HG03354 (cell line): ENCODE data around the gene HDX.
"Not testable (repeated sequence)": the region's sequence is repeated elsewhere in the genome, so short reads cannot be mapped to it uniquely, and the experiment has no call there.

Source experiments
- ATAC-seq: cut with Tn5 transposase; IDR thresholded peaks from one replicate; pipeline ENCODE4 v1.9.1; 2021; ENCODE audit warnings: mild to moderate bottlenecking; ENCODE audit not compliant: unreplicated experiment, poor library complexity, severe bottlenecking

Gene HDX, protein sequence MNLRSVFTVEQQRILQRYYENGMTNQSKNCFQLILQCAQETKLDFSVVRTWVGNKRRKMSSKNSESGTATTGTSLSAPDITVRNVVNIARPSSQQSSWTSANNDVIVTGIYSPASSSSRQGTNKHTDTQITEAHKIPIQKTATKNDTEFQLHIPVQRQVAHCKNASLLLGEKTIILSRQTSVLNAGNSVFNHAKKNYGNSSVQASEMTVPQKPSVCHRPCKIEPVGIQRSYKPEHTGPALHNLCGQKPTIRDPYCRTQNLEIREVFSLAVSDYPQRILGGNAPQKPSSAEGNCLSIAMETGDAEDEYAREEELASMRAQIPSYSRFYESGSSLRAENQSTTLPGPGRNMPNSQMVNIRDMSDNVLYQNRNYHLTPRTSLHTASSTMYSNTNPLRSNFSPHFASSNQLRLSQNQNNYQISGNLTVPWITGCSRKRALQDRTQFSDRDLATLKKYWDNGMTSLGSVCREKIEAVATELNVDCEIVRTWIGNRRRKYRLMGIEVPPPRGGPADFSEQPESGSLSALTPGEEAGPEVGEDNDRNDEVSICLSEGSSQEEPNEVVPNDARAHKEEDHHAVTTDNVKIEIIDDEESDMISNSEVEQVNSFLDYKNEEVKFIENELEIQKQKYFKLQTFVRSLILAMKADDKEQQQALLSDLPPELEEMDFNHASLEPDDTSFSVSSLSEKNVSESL

DNA sequence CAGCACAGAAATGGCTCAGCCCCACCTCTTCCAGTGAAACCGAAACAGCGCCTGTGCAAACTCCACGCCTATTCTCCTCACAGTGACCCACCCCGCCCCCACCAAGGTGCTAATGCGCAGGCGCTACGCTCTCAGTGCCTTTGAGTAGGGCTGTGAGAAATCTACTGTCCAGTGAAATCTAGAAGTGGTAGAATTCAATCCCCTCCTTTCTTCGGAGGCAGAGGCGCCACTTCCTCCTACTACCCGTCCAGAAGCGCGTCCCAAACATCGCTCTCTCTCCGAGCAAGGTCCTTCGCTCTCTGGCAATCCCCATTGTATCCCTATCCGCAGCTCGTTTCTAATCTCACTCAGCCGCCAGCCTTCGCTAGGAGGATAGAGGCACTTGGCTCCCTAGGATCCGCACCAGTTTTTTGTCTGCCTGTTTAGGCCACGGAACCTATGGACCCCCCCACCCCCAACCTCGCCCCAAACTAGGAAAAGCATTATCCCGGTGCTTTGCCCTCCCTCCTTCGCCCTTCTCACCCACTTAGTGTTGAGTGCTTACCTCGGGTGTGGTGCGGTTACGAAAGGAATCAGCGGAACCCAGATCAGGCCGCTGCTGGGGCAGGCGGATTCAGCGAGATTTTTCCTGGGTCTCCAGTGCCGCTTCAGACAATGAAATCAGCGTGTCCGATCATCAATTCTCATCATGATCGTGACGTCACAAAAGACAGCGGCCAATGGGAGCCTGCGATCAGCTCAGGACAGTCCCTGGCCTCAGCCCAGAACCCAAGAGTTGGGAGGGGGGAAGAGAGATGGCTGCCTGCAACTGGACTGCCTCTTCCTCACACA, at the start of gene HDX:
HDX (minus strand) TSS at position 656 of the 831 bp plus-strand sequence. CDS start 27,056 bp downstream, outside the sequence.
- peak; percentile 92 for ATAC-seq

DNA sequence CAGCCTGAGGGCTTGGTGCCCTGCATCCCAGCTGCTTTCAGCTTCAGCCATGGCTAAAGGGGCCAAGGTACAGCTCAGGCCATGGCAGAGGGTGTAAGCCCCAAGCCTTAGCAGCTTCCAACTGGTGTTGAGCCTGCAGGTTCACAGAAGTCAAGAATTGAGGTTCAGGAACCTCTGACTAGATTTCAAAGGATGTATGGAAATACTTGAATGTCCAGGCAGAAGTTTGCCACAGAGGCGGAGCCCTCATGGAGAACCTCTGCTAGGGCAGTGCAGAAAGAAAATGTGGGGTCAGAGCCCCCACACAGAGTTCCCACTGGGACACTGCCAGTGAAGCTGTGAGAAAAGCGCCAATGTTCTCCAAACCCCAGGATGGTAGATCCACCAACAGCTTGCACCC, 39.1 kb upstream of the HDX start:
- ATAC-seq = not testable (repeated sequence)

DNA sequence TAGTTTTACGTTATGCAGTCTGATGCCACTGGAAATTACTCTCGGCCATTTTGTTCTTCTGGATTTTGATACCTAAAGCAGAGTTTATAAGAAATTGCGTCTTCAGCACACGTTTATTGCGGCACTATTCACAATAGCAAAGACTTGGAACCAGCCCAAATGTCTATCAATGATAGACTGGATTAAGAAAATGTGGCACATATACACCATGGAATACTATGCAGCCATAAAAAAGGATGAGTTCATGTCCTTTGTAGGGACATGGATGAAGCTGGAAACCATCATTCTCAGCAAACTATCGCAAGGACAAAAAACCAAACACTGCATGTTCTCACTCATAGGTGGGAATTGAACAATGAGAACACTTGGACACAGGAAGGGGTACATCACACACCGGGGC, 35.4 kb upstream of the HDX start:
- not testable (repeated sequence) for ATAC-seq

DNA sequence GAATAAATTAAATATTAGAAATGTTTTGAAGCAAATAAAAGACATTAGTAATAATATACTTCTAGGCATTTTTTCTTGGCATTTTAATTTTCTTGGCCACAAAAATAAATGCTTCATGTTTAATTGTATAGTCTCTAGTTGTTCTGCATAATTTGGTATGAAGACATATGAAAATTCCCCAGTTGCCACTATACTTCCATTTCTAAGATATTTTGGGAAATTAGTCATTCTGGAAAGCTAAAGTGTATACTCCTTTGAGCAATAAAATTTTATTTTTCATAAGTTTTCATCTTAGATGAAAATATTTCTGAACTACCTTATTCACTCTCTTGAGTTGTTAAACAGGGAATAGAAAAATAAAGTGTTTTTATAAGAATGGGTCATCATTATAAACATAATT, 13.8 kb downstream of the HDX start:
- ATAC-seq = no peak

DNA sequence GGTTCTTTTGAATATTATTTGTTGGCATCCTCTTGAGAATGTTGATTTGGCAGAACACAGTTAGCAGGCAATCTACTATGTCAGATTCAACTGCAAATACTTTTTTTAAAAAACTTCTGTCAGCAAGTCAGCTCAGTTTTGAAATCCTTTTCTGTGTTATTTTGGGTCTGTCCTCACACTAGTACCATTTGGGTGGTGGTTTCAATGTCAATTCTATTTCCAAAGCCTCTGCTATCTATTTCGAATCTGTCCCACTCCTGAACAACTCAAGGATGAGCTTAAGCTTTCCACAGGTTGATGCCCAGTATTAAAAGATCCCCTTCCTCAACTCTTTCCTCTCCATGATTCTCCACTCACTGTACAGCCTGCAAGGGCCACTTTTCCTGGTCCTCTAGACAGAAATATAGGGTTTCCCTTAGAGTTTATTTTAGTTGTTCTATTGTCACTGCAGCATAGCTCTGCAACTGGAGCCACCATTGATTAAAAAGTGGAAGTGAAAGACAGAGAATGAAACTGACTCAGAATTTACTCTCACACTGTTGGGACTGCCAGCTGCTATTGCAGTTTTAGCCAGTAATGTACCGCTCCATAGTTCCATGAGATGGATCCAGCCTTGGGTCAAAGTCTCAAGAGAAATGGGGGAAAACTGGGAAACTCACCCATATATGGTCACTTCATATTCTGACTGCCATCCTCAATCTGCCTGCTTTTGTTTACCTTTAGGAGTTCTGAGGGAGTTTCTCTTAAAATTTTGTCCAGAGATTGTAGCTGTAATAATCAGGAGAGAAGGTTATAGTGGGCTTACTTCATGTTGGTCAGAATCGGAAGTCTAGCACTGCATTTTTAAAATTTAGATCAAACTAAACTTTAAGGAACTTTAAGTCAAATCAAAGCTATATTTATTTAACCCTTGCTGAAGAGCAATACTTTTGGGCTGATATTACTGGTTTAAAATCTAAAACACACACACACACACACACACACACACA, 14.6 kb downstream of the HDX start:
- peak; percentile 100 for ATAC-seq

DNA sequence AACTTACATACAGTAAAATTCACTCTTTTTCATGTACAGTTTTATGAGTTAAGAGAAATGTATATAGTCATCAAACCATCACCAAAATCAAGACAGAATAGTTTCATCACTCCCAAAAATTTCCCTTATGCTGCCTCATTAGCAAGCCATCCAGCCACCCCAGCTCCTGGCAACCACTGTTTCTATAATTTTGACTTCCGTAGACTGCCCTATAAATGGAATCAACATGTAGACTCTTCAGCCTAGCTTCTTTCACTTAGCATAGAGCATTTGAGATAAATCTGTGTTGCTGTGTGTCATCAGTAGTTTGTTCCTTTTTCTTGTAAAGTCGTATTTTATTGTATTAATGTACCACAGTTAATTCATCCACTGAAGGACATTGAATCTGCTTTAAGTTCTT, 23.2 kb downstream of the HDX start:
- no peak for ATAC-seq

DNA sequence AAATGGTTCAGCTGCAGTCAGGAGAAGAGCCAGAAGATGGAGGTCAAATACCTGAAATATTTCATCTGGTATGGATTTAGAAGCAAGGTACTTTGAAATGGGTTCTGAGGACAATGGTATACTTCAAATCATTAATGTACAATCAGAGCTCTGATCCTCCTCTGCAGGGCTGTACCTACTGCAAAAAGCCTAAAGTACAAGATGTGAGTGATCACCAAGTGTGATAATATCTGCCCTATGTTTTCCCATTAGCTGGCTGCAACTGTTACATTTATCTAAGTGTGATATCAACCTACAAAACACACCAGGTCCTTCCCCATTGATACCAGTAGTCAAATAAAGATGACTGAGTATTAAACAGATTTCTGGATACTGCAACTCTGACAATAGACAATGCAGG, 25.1 kb downstream of the HDX start:
- no peak for ATAC-seq

DNA sequence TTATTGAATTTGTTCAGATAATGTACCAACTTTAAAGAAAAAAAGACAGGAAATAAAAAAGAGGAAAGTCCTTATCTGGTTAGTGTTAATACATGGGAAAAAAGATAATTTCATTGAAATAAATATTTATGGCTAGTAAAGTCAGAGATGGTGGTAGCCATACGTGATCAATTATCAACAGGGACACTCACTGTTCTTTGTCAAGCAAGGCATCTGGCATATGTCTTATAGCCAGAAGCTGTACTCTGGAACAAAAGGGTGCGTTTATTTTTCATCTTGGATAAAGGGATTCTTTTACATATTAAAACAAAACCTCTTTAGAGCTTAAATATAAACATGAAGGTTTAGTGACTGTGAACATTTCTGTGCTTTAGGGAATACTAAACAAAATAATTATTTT, 26.7 kb downstream of the HDX start:
- no peak for ATAC-seq

DNA sequence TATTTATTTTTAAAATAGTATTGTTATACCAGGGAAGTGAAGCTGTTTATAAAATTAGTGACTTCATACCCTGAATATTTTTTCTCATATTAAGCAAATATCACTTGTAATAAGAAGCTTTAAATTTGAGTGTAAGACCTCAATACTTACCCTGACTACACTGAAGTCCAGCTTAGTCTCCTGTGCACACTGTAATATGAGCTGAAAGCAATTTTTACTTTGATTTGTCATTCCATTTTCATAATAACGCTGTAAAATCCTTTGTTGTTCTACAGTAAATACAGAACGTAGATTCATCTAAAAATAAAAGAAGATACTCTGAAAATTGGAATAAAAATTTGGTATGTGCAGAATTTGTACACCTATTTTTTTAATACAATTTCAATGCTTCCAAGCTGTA, 27.2 kb downstream of the HDX start:
- ATAC-seq = no peak

DNA sequence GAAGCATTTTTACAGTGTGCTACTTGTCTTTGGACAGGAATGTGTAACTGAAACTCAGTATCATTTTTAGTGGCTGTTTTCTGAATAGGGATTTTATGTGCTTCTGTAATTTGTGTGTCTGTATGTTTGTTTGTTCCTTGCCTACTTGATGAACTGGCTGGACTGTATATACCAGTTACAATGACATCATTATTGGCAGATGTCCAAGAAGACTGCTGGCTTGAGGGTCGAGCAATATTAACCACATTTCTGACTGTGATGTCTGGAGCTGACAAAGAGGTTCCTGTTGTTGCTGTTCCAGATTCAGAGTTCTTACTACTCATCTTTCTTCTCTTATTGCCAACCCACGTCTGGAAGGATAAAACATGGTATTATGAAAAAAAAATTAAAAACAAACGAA, 33.0 kb downstream of the HDX start:
- ATAC-seq = no peak

DNA sequence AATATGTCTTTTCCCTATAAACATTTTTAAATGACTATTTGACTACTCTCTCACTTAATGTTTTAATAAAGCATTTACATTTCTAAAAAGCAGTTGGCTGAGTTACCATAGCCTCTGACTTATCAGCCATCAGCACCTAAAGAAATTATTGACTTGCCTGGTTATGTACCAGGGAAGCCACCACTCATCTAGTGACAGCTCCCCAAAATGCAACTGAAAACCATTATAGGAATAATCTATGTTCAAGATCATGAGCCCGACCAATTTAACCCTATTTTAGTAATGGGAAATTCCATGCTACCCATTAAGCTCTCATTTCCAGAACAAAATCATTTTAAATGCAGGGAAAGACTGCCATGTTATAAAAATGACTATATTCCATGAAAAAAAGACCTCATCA, 34.4 kb downstream of the HDX start:
- ATAC-seq = no peak

DNA sequence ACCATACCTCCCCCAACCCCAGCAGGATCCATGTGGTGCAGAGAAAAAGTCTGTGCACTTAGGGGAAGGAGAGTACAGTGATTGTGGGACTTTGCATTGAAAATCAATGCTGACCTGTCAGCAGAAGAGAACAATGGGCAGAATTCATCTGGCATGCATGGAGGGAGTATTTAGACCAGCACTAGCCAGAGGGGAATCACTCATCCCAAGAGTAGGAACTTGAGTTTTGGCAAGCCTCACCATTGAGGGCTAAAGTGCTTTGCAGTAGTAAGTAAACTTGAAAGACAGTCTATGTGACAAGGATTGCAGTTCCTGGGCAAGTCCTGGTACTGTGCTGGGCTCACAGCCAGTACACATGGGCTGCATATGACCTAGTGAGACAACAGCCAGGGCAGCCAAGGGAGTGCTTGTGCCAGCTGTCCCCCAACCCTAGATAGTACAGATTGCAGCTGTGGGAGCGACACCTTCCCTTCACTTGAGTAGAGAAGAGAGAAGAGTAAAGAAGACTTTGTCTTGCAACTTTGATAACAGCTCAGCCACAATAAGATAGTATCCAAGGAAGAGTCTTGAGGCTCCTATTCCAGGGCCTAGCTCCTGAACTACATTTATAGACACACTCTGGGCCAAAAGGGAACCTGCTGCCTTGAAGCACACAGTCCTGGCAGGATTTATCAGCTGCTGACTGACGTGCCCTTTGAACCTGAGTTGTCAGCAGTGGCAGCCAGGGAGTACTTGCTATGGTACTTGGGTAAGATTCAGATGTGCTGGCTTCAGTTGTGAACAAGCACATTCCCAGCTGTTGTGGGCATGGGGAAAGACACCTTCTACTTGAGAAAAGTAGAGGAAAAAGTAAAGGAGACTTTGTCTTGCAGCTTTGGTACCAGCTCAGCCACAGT, 48.7 kb downstream of the HDX start:
- no peak for ATAC-seq

DNA sequence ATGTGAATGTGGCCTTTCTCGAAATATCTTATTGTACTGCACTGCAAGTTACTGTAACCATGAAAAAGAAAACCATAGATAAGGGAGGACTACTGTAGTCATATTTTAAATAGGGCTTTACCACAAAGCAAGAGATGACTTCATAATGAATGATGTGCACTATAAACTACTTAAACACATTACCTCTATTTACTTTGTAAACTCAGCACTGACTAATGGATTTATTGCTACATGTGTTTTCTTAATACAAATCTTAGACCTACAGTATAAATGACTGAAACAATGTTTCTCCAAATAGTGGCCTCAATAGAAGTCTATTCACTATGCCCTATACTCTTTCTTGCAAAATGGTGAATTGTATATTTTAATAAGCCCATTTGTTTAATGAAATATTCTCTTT, 61.1 kb downstream of the HDX start:
- ATAC-seq = no peak

DNA sequence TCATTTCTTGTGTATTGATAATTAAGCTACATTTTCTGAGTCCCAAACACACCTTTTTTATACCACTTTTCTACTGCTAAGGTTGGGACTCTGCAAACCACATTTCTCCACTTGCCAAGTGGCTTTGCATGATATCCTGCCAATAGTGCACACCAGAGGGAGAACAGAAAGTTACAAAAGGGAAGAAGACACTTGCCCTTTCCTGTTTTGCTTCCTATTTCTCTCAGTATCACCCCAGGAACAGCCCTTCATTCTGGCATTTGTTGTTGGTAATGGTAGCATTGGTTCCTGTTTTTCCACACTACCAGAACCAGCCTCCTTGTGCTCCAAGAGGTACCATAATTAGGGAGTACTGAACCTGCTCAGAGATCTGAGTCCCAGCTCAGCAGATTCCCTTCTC, 87.1 kb downstream of the HDX start:
- ATAC-seq = no peak

DNA sequence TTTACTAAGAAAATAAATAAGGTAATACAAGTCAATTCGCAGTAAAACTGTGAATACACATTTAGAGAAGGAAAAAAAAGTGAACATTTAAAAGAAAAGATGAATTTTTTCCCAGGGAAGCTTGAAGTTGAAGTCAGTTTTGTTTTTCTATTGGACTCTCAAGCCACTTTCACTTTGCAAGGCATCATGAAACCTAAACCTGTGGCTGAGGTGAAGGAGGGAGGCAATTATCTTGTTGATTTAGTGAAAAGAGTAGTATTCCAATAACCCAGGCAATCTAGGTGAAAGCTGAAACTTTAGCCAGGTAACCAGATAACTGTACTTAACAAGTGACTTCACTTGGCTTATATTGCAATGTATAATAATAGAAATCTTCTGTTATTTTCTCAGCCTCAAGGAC, 138.6 kb downstream of the HDX start:
- no peak for ATAC-seq

DNA sequence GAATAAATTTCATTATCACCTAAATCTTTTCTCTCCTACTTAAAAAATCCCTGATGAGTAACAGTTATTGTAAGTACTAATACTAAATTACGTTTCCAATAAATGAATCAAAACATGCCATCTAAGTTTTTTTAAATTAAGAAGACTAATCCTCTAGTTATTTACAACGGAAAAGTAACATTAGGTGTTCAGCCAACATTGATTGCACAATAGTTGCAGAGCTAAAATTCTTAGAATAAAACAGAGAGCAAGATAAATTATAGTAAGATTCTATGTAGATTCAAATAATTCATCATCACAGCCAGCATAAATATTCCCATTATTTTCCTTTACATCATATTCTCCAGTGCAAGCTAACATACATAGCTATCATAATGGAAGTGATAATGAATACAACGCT, 139.2 kb downstream of the HDX start:
- no peak for ATAC-seq

DNA sequence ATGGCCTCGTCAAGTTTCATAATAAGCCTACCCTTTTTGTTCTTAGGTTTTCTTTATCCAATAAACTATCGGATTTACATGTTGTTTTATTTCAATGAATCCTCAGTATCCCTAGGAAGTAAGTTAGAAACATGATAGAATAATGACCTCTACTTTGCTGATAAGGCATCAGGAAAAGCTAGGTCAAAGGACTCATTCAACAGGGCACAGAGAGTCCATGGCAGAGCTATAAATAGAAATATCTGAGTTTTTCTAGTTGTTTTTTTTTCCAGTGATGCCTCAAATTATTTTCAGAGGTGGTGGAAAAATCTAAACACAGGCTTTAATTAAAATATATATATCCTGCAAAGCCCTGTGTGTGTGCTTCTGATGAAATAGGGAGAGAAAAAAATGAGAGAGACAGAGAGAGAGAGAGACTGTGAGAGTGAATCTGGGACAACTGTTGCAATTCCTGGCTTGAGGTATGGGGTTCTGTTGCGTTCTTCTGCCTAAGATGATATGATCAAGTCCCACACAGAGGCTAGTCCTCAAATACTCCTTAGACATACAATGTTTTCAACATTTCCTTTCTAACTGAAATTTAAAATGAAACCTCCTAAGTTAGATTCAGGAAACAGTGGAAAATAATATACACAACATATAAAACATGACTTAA, 139.9 kb downstream of the HDX start:
- no peak for ATAC-seq

DNA sequence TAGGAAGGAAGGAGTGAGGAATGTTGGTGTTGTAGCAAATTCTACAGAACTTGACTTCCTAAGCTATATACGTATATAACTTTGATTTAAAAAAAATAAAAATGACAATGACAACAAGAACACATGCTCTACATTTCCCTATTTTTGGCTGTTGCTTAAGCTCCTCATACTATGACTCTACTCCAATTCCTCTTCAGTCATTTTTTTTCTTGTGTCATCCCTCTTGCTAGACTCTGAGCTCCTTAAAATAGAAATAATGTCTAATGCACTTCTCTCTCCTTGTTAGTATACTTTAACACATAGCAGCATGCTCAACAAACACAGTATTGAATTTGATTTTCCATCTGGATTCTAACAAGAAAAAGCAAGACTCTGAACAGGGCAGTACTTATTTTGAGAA, 144.0 kb downstream of the HDX start:
- no peak for ATAC-seq
